IMR-90 (cell line): ENCODE results near the gene C21orf91.

ENCODE experiments used
- BHLHE40 ChIP-seq: fragments of 150-350 bp; IDR thresholded peaks from 2 replicates; pipeline ENCODE4 v1.6.1; 2016; ENCODE audit warnings: mild to moderate bottlenecking, low read depth, low read length
- CEBPB ChIP-seq: IDR thresholded peaks from 2 replicates; pipeline ENCODE4 v1.6.1; 2012; ENCODE audit warnings: low read depth, low read length, improper control_type of control experiment
- FOS ChIP-seq: fragments of 150-350 bp; IDR thresholded peaks from 2 replicates; pipeline ENCODE4 v1.6.1; 2016; ENCODE audit warnings: low read depth, low read length
- MAFK ChIP-seq: IDR thresholded peaks from 2 replicates; pipeline ENCODE4 v1.6.1; 2012; ENCODE audit warnings: low read depth, low read length, improper control_type of control experiment
- MAZ ChIP-seq: IDR thresholded peaks from 2 replicates; pipeline ENCODE4 v1.6.1; 2012; ENCODE audit warnings: low read depth, mild to moderate bottlenecking, low read length, improper control_type of control experiment, moderate library complexity, borderline replicate concordance
- MXI1 ChIP-seq: IDR thresholded peaks from 2 replicates; pipeline ENCODE4 v1.6.1; 2012; ENCODE audit warnings: low read depth, mild to moderate bottlenecking, low read length, moderate library complexity, borderline replicate concordance
- POLR2A ChIP-seq: IDR thresholded peaks from 2 replicates; pipeline ENCODE4 v1.6.1; 2012; ENCODE audit warnings: mild to moderate bottlenecking, low read depth, low read length
- RAD21 ChIP-seq: IDR thresholded peaks from 2 replicates; pipeline ENCODE4 v1.6.1; 2012; ENCODE audit warnings: low read length, improper control_type of control experiment
- RFX5 ChIP-seq: IDR thresholded peaks from 2 replicates; pipeline ENCODE4 v1.8.0; 2012; ENCODE audit warnings: low read depth, mild to moderate bottlenecking, low read length, moderate library complexity
- SMC3 ChIP-seq: fragments of 150-350 bp; IDR thresholded peaks from 2 replicates; pipeline ENCODE4 v1.6.1; 2016; ENCODE audit warnings: low read depth, mild to moderate bottlenecking, antibody characterized with exemption, low read length, moderate library complexity
- TF ChIP-seq, protein P1 (sequence below): conservative IDR thresholded peaks from 2 replicates; pipeline ENCODE4 v1.5.1; 2012; ENCODE audit warnings: mild to moderate bottlenecking, low read depth, low read length, improper control_type of control experiment
- TF ChIP-seq, protein P2 (sequence below): fragments of 150-350 bp; IDR thresholded peaks from 2 replicates; pipeline ENCODE4 v1.6.1; 2017; ENCODE audit warnings: mild to moderate bottlenecking, antibody characterized with exemption, low read length, low read depth

DNA sequence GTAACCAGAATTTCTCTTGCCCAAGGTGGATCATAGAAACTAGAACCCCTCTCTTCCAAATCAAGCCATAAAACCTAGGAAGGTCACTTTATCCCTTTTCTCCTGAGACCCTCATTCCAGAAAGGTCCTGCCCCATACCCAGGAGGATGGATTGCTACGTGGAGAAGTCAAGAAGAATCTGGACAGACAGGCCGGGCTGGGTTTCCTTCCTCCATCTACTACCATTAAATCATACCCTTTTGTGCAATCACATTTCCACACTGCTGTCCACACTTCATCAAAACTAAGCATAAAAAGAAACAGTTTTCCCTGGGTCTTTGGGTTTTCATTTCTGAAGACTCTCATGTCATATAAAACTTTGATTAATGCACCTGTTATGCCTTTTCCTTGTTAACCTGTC lies 65.4 kb downstream of the C21orf91 start:
- TF ChIP-seq MAFK (no peak), POLR2A (no peak), MXI1 (no peak), CEBPB (no peak), RAD21 (no peak), FOS (no peak), SMC3 (no peak), RFX5 (no peak), MAZ (no peak), BHLHE40 (no peak)
- TF ChIP-seq, protein P1, sequence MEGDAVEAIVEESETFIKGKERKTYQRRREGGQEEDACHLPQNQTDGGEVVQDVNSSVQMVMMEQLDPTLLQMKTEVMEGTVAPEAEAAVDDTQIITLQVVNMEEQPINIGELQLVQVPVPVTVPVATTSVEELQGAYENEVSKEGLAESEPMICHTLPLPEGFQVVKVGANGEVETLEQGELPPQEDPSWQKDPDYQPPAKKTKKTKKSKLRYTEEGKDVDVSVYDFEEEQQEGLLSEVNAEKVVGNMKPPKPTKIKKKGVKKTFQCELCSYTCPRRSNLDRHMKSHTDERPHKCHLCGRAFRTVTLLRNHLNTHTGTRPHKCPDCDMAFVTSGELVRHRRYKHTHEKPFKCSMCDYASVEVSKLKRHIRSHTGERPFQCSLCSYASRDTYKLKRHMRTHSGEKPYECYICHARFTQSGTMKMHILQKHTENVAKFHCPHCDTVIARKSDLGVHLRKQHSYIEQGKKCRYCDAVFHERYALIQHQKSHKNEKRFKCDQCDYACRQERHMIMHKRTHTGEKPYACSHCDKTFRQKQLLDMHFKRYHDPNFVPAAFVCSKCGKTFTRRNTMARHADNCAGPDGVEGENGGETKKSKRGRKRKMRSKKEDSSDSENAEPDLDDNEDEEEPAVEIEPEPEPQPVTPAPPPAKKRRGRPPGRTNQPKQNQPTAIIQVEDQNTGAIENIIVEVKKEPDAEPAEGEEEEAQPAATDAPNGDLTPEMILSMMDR: no peak
- TF ChIP-seq, protein P2, sequence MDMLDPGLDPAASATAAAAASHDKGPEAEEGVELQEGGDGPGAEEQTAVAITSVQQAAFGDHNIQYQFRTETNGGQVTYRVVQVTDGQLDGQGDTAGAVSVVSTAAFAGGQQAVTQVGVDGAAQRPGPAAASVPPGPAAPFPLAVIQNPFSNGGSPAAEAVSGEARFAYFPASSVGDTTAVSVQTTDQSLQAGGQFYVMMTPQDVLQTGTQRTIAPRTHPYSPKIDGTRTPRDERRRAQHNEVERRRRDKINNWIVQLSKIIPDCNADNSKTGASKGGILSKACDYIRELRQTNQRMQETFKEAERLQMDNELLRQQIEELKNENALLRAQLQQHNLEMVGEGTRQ: no peak
